Dendritic cell treated with granulocyte-macrophage colony-stimulating factor and Interleukin-4, amounts not matched to agents 40 ng/mL and 50 ng/mL, for 4 days (primary cell): ENCODE results near the gene ABHD10.
A peak's percentile ranks its signal among the peaks of the same experiment; 100 is the strongest.

ENCODE experiments used
- H3K27ac Mint-ChIP-seq: one replicate; pipeline ENCODE4 v1.8.0; 2022; ENCODE audit warnings: mild to moderate bottlenecking, mixed read lengths
- H3K27me3 Mint-ChIP-seq: one replicate; pipeline ENCODE4 v1.8.0; 2022; ENCODE audit warnings: mild to moderate bottlenecking, mixed read lengths
- H3K36me3 Mint-ChIP-seq: one replicate; pipeline ENCODE4 v1.8.0; 2022; ENCODE audit warnings: low read depth, mixed read lengths
- H3K4me1 Mint-ChIP-seq: one replicate; pipeline ENCODE4 v1.8.0; 2022; ENCODE audit warnings: low read depth, mixed read lengths
- H3K4me3 Mint-ChIP-seq: one replicate; pipeline ENCODE4 v1.8.0; 2022; ENCODE audit warnings: mild to moderate bottlenecking, moderate library complexity, mixed read lengths
- H3K9me3 Mint-ChIP-seq: one replicate; pipeline ENCODE4 v1.8.0; 2022; ENCODE audit warnings: mixed read lengths
- intact Hi-C: fragments of 100-400 bp; cut with micrococcal nuclease; formaldehyde crosslinking; loops from one replicate; pipeline ENCODE4 v1.15.0; 2022

ABHD10 gene

DNA sequence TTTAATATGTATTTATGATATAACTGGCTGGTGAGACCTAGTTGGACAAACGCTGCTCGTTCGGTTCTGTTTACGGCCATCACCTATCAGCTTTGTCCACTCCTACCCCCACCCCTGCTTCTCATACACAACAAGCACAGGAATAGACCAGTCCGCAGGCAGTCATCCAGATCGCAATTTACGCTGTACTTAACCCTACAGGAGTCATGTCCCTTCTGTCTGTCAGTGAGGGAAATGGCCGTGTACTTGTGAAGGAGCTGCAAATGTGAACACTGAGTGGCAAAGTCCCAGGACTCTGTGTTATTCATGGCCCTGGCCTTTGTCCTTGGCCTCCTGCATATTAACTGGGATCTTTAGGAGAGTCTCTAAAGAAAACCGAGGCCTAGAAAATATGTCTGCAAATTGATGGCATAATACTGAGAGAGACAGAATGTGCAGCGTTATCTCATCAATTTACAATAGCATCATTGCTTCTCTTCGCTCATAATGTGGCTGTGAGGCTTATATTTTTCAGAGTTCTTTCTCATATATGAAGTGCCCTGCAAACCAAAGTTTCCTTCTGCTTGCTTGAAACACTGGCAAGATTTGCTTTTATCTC, 7.2 kb upstream of the ABHD10 start:
- H3K4me3 Mint-ChIP-seq = no peak overlapping the region
- H3K27me3 Mint-ChIP-seq = no peaks in the 10 kb centered on the region
- peaks cover 11% of the 10 kb centered on the region for H3K4me1 Mint-ChIP-seq
- H3K27ac Mint-ChIP-seq = no peak overlapping the region
- H3K9me3 Mint-ChIP-seq = no peaks in the 10 kb centered on the region
- intact Hi-C loops = no loop called here
- H3K36me3 Mint-ChIP-seq = no peaks in the 10 kb centered on the region

DNA sequence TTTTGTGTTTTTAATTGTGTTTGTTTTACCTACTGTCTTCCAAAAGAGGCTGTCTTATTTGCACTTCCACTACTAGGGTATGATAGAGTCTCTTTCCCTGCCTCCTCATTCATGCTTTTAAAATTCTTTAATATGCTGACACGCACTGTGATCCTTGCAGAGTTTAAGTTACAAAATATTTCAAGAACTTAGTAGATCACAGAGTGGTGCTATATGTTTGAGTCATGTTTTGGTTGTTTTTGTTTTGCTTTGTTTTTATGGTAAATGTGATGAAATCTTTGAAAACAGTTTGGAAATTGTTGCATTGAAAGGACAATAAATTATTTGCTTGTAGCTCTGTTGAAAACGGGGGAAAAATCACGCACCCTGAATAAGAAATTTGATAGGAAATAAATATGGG, 5.9 kb upstream of the ABHD10 start:
- Mint-ChIP-seq H3K36me3 (no peaks in the 10 kb centered on the region), H3K4me3 (no peak overlapping the region), H3K27ac (no peak overlapping the region), H3K4me1 (no peaks in the 10 kb centered on the region), H3K9me3 (no peaks in the 10 kb centered on the region), H3K27me3 (no peaks in the 10 kb centered on the region)
- intact Hi-C loops = no loop called here

DNA sequence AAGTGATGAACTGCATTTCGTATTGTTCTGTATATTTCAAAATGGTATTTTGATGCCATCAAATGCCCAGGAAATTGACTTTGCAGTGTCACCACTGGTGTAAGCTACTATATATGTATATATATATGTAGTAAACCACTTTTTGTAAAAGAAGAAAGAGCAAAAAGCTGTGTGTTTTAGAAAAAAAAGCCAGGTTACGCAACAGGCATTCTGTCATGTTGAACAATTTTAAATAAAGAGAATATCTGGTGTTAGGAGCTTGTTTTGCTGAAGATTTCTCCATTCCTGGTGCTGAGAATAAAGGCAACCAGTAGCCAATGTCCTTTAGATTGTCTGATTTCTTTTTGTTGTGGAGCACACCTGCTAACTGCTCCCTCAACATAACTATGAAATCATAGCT, 3.7 kb upstream of the ABHD10 start:
- Mint-ChIP-seq H3K9me3 (no peaks in the 10 kb centered on the region), H3K4me1 (no peaks in the 10 kb centered on the region), H3K27me3 (no peaks in the 10 kb centered on the region), H3K27ac (no peak overlapping the region), H3K4me3 (no peak overlapping the region), H3K36me3 (no peaks in the 10 kb centered on the region)
- intact Hi-C loops = no loop called here

DNA sequence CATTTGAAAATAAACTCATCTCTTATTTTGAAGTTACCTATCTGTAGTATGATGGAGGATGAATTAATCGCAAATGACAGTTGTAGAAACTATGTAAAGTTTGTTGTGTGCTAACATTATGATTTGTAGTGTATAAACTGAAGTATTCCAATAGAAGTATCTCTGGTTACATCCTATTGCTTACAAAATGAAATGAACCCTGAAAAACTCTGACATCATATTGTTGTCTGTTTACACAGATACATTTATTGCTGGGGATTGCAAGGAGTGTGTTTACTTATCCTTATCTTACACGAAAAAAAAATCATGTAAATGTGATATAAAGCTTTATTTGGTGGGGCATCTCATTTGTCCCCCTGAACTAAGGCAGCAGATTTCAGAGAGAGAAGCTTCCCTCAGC, 2.6 kb upstream of the ABHD10 start:
- no peaks in the 10 kb centered on the region for H3K9me3 Mint-ChIP-seq
- no peak overlapping the region for H3K27ac Mint-ChIP-seq
- H3K36me3 Mint-ChIP-seq = no peaks in the 10 kb centered on the region
- intact Hi-C loops = no loop called here
- peaks cover 8% of the 10 kb centered on the region for H3K4me1 Mint-ChIP-seq
- H3K4me3 Mint-ChIP-seq = no peak overlapping the region
- no peaks in the 10 kb centered on the region for H3K27me3 Mint-ChIP-seq

DNA sequence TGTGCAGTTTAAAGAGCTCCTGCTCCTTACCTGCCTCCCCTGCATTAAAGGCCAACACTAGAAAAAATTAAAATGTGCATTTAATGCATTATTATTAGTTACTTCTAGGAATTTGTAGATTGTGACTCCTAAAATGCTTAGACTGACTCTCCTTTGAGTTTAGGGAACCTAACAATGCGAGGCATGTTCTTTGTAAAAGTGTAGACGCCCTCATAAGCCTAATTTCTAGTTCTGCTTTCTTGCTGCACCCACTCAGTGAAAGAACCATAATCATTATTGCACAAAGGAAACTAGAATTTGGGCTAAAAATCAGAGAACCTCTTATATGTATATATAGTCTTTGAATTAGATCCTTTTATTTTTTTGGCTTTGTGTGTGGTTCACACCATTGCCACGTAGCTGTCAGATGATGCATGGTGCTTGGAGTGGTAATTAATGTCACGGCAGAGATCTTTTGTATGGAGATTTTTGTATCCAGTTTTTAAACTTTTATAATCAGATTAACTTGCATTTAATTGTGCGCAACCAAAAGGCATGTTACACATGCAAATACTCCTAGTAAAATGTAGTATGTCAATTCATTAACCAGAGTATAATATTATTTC, 710 bp downstream of the ABHD10 start:
- Mint-ChIP-seq H3K27ac (peak overlapping the region; percentile 95), H3K36me3 (peaks cover 16% of the 10 kb centered on the region), H3K9me3 (no peaks in the 10 kb centered on the region), H3K27me3 (no peaks in the 10 kb centered on the region), H3K4me1 (peaks cover 24% of the 10 kb centered on the region), H3K4me3 (peak overlapping the region; percentile 85)
- intact Hi-C loops = no loop called here

DNA sequence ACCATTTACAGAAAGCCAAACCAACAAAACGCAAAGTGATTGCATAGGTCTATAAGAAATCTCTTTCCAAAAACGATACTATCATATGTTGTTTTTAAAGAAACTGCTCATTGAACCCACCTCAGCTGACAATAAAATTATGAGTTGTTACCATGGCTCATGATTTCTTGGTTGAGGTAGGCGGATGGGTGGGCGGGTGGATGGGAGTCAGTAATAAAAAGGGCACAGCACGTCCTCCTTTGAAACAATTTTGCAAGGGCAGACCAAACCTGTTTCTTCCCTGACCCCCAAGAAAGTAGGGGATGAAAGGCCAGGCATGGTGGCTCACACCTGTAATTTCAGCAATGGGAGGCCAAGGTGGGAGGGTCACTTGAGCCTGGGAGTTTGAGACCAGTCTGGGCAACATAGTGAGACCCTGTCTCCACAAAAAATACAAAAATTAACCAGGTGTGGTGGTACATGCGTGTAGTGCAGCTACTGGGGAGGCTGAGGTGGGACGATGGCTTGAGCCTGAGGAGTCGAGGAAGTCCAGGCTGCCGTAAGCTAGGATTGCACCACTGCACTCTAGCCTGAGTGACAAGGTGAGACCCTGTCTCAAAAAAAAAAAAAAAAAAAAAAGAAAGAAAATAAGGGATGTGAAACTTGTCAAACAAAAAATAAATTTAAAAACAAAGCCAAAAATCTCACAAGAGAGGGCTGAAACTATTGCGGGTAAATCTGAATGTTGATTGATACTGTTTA, 2.1 kb downstream of the ABHD10 start:
- H3K27ac Mint-ChIP-seq = peak overlapping the region; percentile 33
- H3K9me3 Mint-ChIP-seq = no peaks in the 10 kb centered on the region
- H3K27me3 Mint-ChIP-seq = no peaks in the 10 kb centered on the region
- intact Hi-C loops = no loop called here
- H3K4me3 Mint-ChIP-seq = peak overlapping the region; percentile 85
- H3K4me1 Mint-ChIP-seq = peaks cover 38% of the 10 kb centered on the region
- H3K36me3 Mint-ChIP-seq = peaks cover 29% of the 10 kb centered on the region

DNA sequence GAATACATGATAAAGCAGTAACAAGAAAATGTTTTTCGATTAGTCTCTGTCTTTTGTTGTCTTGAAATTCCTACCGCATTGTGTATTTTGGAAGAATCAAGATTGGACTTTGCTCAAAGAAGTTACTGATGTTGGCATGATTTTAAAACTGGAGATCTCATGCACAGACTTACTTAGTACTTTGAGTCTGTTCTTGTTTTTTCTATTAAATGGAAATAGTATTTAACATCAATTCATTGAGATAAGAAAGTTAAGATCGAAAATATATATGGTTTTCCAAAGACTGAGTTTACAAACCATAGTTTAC, 2.6 kb downstream of the ABHD10 start:
- intact Hi-C loops = no loop called here
- H3K4me1 Mint-ChIP-seq = peaks cover 40% of the 10 kb centered on the region
- peaks cover 34% of the 10 kb centered on the region for H3K36me3 Mint-ChIP-seq
- H3K4me3 Mint-ChIP-seq = no peak overlapping the region
- peak overlapping the region; percentile 33 for H3K27ac Mint-ChIP-seq
- no peaks in the 10 kb centered on the region for H3K27me3 Mint-ChIP-seq
- H3K9me3 Mint-ChIP-seq = no peaks in the 10 kb centered on the region

DNA sequence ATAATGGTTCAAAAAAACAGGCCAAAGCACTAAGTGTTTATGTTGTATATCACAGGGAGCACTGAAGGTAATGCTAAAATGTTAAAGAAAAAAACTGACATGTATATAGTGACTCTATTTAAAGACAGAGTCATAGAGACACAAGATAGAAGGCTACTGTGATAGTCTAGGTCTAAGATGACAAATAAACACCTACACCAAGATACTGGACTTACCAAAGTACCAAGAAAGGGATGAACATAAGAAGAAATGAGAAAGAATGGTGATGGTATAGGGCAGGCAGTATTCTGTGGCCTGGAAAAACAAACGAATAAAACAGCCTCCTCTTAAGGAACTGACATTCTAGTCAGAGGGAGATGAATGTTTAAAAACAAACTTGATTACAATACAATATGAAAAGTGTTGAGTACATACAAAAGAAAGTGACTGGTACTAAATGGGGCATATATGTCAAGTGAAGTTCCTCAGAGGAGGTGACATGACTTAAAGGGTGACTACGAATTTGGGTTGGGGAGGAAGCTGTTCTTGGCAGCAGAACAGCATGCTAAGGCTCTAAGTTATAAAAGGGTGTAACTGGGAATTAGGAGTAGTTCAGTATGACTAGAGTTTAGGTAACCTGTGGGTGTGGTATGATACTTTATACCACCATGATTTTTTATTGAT, 5.9 kb downstream of the ABHD10 start:
- intact Hi-C loops = no loop called here
- Mint-ChIP-seq H3K36me3 (peaks cover 63% of the 10 kb centered on the region), H3K27me3 (no peaks in the 10 kb centered on the region), H3K4me1 (peaks cover 40% of the 10 kb centered on the region), H3K27ac (no peak overlapping the region), H3K4me3 (no peak overlapping the region), H3K9me3 (no peaks in the 10 kb centered on the region)

DNA sequence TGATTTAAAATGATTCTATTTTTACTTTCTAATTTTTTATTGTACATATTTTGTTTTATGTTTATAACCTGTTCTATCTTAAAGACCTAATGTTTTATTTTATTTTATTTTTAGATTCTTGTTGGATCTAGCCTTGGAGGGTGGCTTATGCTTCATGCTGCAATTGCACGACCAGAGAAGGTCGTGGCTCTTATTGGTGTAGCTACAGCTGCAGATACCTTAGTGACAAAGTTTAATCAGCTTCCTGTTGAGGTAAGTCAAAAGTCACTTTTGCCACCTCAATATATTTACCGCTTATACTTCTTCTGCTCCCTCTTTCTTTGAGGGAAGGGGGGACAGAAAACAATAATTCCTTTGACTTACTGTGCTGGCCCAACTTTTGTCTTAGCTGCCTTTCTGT, 8.0 kb downstream of the ABHD10 start:
- peaks cover 70% of the 10 kb centered on the region for H3K36me3 Mint-ChIP-seq
- H3K4me3 Mint-ChIP-seq = no peak overlapping the region
- H3K4me1 Mint-ChIP-seq = peaks cover 30% of the 10 kb centered on the region
- intact Hi-C loops = no loop called here
- H3K9me3 Mint-ChIP-seq = no peaks in the 10 kb centered on the region
- H3K27me3 Mint-ChIP-seq = no peaks in the 10 kb centered on the region
- H3K27ac Mint-ChIP-seq = no peak overlapping the region

DNA sequence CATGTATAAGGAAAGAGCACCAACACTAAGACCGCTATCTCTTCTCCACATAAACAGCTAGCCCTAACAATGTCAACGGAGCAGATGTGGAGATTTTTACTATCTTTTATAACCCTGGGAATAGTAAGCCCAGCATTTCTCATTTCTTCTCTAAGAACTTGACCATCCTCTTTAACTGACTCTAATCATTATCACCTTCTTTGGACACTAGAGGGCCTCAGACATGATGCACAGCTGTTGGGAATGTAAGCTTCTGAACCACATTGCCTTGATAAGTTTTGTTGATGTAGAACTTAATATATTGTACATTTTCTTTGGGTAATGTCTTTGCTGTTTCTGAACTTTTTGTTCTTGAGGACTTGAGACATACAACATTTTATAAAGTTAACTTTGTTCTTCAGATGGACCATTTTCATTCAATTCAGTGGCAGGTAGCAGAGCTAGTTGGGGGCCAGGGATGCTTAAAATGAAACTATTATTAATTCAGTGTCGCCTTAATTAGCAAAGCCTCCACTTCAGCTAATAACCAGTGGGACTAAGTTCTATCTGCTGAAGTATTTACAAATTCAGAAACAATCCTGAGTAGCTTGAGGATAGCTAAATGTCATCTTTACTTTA, 10.3 kb downstream of the ABHD10 start:
- peaks cover 19% of the 10 kb centered on the region for H3K4me1 Mint-ChIP-seq
- intact Hi-C loops = loop anchor here (2.0 kb wide), 1 partner anchor 24 kb away; no protein-coding TSS in a partner anchor
- H3K27me3 Mint-ChIP-seq = no peaks in the 10 kb centered on the region
- peaks cover 71% of the 10 kb centered on the region for H3K36me3 Mint-ChIP-seq
- no peak overlapping the region for H3K27ac Mint-ChIP-seq
- no peak overlapping the region for H3K4me3 Mint-ChIP-seq
- no peaks in the 10 kb centered on the region for H3K9me3 Mint-ChIP-seq

DNA sequence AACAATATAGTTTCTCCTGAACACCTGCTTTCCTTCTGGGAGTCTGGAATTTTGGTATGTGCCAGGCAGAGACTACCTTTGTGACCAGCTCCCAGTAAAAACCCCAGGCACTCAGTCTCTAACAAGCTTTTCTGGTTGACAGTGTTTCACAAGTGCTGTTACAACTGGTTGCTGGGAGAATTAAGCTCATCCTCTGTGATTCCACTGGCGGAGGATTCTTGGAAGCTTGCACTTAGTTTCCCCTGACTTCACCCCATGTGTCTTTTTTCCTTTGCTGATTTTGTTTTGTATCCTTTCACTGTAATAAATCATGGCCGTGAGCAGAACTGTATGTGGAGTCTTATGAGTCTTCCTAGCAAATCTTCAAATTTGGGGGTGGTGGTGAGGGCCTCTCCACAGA, 14.2 kb downstream of the ABHD10 start:
- H3K27ac Mint-ChIP-seq = no peak overlapping the region

DNA sequence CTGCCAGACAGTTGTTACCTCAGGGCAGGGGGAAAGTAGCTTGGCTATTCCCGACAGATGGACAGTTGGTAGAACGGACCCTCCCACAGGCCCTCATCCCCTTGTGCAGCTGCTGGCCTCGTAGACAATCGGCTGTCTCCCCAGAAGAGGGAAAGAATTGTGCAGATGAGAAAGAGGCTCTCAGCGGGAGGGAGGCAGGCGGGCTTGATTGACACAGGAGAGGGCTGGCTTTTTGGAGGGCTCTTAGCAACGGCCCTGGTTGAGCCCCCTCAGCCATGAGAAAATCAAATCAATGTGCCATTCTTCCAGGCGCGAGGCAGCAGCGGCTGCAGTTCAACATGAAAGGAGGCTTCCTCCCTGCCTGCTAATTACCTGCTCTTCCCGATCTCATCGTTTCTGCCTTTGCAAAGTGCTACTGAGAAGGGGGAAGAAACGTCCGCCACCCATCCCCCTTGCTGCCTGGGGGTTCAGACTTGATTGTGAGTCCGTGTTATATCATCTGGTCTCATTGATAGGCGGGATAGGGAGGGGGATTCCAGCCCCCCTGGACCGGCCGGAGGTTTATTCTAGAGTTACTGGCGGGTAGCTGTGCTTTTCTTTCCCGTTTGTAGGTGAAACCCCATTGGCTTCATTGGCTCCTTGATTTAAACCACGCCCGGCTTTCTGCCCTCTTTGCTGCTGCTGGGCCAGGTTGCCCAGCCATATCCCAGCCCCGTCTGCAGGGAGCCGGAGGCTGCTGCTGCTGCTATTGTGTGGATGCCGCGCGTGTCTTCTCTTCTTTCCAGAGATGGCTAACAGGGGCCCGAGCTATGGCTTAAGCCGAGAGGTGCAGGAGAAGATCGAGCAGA, 20.0 kb downstream of the ABHD10 start, which contains the start of gene TAGLN3:
Gene TAGLN3 (plus strand): TSS at position 287 of the 848 bp plus-strand sequence. CDS start 501 bp downstream, at position 788.
- intact Hi-C loops = no loop called here
- H3K4me1 Mint-ChIP-seq = peaks cover 22% of the 10 kb centered on the region
- H3K9me3 Mint-ChIP-seq = no peaks in the 10 kb centered on the region
- peak within 1 kb of the TSS; percentile 41 for H3K4me3 Mint-ChIP-seq
- H3K27ac Mint-ChIP-seq = no peak within 1 kb of the TSS
- H3K36me3 Mint-ChIP-seq = no peaks in the 10 kb centered on the region
- H3K27me3 Mint-ChIP-seq = peaks cover 44% of the 10 kb centered on the region

More for the DNA sequence above, 14.2 kb downstream of the ABHD10 start:
- H3K27me3 Mint-ChIP-seq = peaks cover 10% of the 10 kb centered on the region
- no peaks in the 10 kb centered on the region for H3K9me3 Mint-ChIP-seq
- peaks cover 32% of the 10 kb centered on the region for H3K36me3 Mint-ChIP-seq
- intact Hi-C loops = no loop called here
- no peak overlapping the region for H3K4me3 Mint-ChIP-seq
- no peaks in the 10 kb centered on the region for H3K4me1 Mint-ChIP-seq
